ENCODE data around the gene DGKB.

DGKB gene

DNA sequence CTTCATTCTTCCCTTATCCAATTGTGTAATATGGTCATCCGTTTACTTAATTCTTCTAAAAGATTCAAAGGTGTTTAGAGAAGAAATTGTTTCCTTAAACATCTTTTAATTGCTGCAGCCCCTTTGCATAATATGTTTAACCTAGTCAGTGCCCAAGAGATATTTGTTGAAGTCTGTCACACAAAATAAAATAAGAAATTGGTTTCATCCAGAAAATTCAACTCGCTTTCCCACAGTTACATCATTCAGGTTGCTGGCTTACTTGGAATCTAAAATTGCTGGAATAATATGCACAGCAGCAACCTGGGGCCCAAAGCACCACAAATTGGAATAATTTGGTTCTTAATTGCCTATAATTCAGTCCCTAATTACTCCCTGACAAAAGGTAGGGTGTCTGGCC is 758.0 kb downstream of the DGKB start:
- no peaks in the 10 kb centered on the region for H3K27me3 ChIP-seq (ENCODE audit: control insufficient read depth, insufficient read depth, low read length)
- H3K9me3 ChIP-seq (ENCODE audit: control insufficient read depth, low read length): no peaks in the 10 kb centered on the region
- no peaks in the 10 kb centered on the region for H3K36me3 ChIP-seq (ENCODE audit: control insufficient read depth, insufficient read depth, low read length)
- H3K4me1 ChIP-seq (ENCODE audit: control insufficient read depth, insufficient read depth, low read length): no peaks in the 10 kb centered on the region
- H3K9ac ChIP-seq (ENCODE audit: low read length): no peak overlapping the region
- no peak overlapping the region for H3K4me3 ChIP-seq (ENCODE audit: low read length)

GRCh38 chr7:14144109-14144508 is 758.4 kb downstream of the DGKB start:
- Histone ChIP-seq H3K4me1 (ENCODE audit: control insufficient read depth, insufficient read depth, low read length) (no peaks in the 10 kb centered on the region), H3K4me3 (ENCODE audit: low read length) (no peak overlapping the region), H3K9me3 (ENCODE audit: control insufficient read depth, low read length) (no peaks in the 10 kb centered on the region), H3K27me3 (ENCODE audit: control insufficient read depth, insufficient read depth, low read length) (no peaks in the 10 kb centered on the region), H3K36me3 (ENCODE audit: control insufficient read depth, insufficient read depth, low read length) (no peaks in the 10 kb centered on the region), H3K9ac (ENCODE audit: low read length) (no peak overlapping the region)

- Histone ChIP-seq H3K9me3 (ENCODE audit: control insufficient read depth, low read length) (no peaks in the 10 kb centered on the region), H3K36me3 (ENCODE audit: control insufficient read depth, insufficient read depth, low read length) (no peaks in the 10 kb centered on the region), H3K4me3 (ENCODE audit: low read length) (no peak overlapping the region), H3K4me1 (ENCODE audit: control insufficient read depth, insufficient read depth, low read length) (no peaks in the 10 kb centered on the region), H3K9ac (ENCODE audit: low read length) (no peak overlapping the region), H3K27me3 (ENCODE audit: control insufficient read depth, insufficient read depth, low read length) (no peaks in the 10 kb centered on the region)
Observed at GRCh38 chr7:14137676-14138075, 764.9 kb downstream of the DGKB start.

DNA sequence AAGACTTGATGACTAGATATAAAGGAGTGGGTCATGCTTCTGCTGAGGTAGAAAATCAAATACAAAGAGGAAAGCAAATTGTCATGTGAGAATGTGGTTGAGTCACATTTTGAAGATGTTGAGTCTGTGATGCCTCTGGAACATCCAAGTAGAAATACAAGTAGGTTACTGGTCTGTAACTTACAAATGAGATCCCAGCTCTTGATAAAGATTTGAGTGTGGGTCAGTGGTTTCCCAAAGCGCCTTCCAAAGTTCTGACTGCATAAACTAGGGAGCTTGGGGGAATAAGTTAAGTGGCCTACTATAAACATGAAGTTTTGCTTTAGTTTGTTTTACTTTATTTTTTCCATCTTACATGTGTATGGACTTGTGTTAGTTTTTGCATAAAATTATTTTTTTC is 768.8 kb downstream of the DGKB start:
- Histone ChIP-seq H3K27me3 (ENCODE audit: control insufficient read depth, insufficient read depth, low read length) (no peaks in the 10 kb centered on the region), H3K4me1 (ENCODE audit: control insufficient read depth, insufficient read depth, low read length) (no peaks in the 10 kb centered on the region), H3K9ac (ENCODE audit: low read length) (no peak overlapping the region), H3K9me3 (ENCODE audit: control insufficient read depth, low read length) (no peaks in the 10 kb centered on the region), H3K4me3 (ENCODE audit: low read length) (no peak overlapping the region), H3K36me3 (ENCODE audit: control insufficient read depth, insufficient read depth, low read length) (no peaks in the 10 kb centered on the region)

DNA sequence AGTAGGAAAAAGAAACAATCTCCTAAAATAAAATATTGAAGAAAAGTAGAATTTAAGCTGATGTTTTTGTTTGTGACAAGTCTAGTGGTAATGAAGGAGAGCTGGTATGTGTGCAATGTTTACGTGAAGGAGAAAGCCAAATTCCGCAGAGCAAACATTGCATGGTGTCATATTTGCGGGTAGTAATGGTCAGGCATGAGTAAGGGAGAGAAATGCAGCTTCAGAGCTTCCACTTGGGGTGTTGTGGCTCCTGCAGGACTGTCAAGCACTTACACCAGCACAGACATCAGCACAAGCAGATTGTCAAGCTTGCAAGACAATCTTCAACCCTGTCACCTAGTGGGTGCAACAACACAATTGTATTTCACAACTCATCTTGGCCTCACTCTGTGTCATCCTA is 776.6 kb downstream of the DGKB start:
- Histone ChIP-seq H3K36me3 (ENCODE audit: control insufficient read depth, insufficient read depth, low read length) (no peaks in the 10 kb centered on the region), H3K9me3 (ENCODE audit: control insufficient read depth, low read length) (no peaks in the 10 kb centered on the region), H3K4me3 (ENCODE audit: low read length) (no peak overlapping the region), H3K9ac (ENCODE audit: low read length) (no peak overlapping the region), H3K4me1 (ENCODE audit: control insufficient read depth, insufficient read depth, low read length) (no peaks in the 10 kb centered on the region), H3K27me3 (ENCODE audit: control insufficient read depth, insufficient read depth, low read length) (no peaks in the 10 kb centered on the region)

DNA sequence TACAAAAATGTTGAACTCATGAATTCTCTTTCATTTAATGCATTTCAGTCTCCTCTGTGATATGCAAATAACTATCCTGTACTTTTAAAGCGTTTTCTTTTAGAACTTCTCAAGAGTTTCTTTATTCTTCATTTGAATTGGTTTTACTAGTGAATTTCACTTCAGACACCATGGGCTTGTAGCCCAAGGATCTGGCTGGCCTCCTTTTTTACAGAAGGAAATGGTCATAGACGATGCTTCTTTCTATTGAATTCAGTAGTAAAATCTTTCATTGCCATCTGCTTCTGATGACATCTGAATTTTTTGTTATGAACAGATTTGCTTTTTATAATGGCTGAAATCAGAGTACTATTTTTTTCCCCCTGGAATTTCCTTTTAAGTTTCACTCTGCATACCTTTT is 777.8 kb downstream of the DGKB start:
- H3K4me3 ChIP-seq (ENCODE audit: low read length): no peak overlapping the region
- no peaks in the 10 kb centered on the region for H3K36me3 ChIP-seq (ENCODE audit: control insufficient read depth, insufficient read depth, low read length)
- no peaks in the 10 kb centered on the region for H3K27me3 ChIP-seq (ENCODE audit: control insufficient read depth, insufficient read depth, low read length)
- H3K4me1 ChIP-seq (ENCODE audit: control insufficient read depth, insufficient read depth, low read length): no peaks in the 10 kb centered on the region
- H3K9me3 ChIP-seq (ENCODE audit: control insufficient read depth, low read length): no peaks in the 10 kb centered on the region
- no peak overlapping the region for H3K9ac ChIP-seq (ENCODE audit: low read length)

DNA sequence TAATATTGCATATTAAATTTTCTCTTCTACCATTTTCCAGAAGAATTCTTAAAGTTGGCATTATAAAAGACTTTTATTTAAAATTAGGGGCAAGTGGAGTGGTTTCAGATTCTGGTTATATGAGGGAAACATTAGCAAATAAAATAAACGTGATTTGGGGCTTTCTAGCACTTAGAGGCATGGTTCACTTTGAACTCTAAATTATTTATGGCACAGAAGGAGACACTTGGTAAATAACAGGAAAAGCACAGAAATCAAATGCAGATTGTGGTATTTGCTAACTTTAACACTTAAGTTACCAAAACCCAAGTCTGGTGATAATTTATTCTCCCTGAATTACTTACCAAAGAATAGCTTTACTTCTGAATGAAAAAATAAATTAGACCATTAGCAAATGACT is 778.6 kb downstream of the DGKB start:
- no peaks in the 10 kb centered on the region for H3K9me3 ChIP-seq (ENCODE audit: control insufficient read depth, low read length)
- H3K4me3 ChIP-seq (ENCODE audit: low read length): no peak overlapping the region
- H3K4me1 ChIP-seq (ENCODE audit: control insufficient read depth, insufficient read depth, low read length): no peaks in the 10 kb centered on the region
- no peaks in the 10 kb centered on the region for H3K27me3 ChIP-seq (ENCODE audit: control insufficient read depth, insufficient read depth, low read length)
- H3K36me3 ChIP-seq (ENCODE audit: control insufficient read depth, insufficient read depth, low read length): no peaks in the 10 kb centered on the region
- H3K9ac ChIP-seq (ENCODE audit: low read length): no peak overlapping the region

DNA sequence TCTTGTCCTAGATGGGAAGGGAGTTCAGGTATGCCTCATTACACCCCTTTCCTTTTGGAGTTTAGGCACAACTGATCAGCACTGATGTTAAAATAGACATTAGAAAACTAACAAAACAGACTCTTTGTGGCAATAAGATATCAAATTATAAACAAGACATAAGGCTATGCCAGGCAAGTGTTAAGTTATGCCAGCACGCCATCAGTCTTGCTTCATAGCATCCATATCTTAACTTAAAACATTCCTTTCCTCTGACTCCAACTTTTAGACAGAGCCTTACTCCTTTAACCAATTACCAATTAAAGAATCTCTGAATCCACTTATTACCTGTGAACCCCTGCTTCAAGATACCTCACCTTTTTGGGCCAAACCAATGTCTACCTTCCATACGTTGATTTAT is 786.9 kb downstream of the DGKB start:
- no peak overlapping the region for H3K4me3 ChIP-seq (ENCODE audit: low read length)
- H3K9me3 ChIP-seq (ENCODE audit: control insufficient read depth, low read length): no peaks in the 10 kb centered on the region
- H3K9ac ChIP-seq (ENCODE audit: low read length): no peak overlapping the region
- no peaks in the 10 kb centered on the region for H3K36me3 ChIP-seq (ENCODE audit: control insufficient read depth, insufficient read depth, low read length)
- H3K4me1 ChIP-seq (ENCODE audit: control insufficient read depth, insufficient read depth, low read length): no peaks in the 10 kb centered on the region
- no peaks in the 10 kb centered on the region for H3K27me3 ChIP-seq (ENCODE audit: control insufficient read depth, insufficient read depth, low read length)

- no peak overlapping the region for H3K4me3 ChIP-seq (ENCODE audit: low read length)
- H3K4me1 ChIP-seq (ENCODE audit: control insufficient read depth, insufficient read depth, low read length): no peaks in the 10 kb centered on the region
- H3K36me3 ChIP-seq (ENCODE audit: control insufficient read depth, insufficient read depth, low read length): no peaks in the 10 kb centered on the region
- H3K27me3 ChIP-seq (ENCODE audit: control insufficient read depth, insufficient read depth, low read length): no peaks in the 10 kb centered on the region
- no peak overlapping the region for H3K9ac ChIP-seq (ENCODE audit: low read length)
- no peaks in the 10 kb centered on the region for H3K9me3 ChIP-seq (ENCODE audit: control insufficient read depth, low read length)
Observed at GRCh38 chr7:14104861-14105260, 797.7 kb downstream of the DGKB start.

DNA sequence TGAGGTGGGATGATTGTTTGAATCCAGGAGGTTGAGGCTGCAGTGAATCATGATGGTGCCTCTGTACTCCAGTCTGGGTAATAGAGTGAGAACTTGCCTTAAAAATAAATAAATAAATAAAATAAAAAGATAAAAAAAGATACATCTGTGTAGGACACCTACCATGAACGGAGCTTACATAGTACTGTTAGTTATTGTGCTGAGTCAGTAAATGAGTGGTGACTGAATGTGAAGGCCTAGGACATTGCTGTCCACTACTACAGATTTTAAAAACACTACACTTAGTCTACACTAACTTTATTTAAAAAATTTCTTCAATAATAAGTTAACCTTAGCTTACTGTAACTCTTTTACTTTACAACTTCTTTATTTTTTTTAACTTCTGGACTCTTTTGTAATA is 806.4 kb downstream of the DGKB start:
- Histone ChIP-seq H3K9me3 (ENCODE audit: control insufficient read depth, low read length) (no peaks in the 10 kb centered on the region), H3K4me1 (ENCODE audit: control insufficient read depth, insufficient read depth, low read length) (no peaks in the 10 kb centered on the region), H3K36me3 (ENCODE audit: control insufficient read depth, insufficient read depth, low read length) (no peaks in the 10 kb centered on the region), H3K9ac (ENCODE audit: low read length) (no peak overlapping the region), H3K27me3 (ENCODE audit: control insufficient read depth, insufficient read depth, low read length) (no peaks in the 10 kb centered on the region), H3K4me3 (ENCODE audit: low read length) (no peak overlapping the region)

DNA sequence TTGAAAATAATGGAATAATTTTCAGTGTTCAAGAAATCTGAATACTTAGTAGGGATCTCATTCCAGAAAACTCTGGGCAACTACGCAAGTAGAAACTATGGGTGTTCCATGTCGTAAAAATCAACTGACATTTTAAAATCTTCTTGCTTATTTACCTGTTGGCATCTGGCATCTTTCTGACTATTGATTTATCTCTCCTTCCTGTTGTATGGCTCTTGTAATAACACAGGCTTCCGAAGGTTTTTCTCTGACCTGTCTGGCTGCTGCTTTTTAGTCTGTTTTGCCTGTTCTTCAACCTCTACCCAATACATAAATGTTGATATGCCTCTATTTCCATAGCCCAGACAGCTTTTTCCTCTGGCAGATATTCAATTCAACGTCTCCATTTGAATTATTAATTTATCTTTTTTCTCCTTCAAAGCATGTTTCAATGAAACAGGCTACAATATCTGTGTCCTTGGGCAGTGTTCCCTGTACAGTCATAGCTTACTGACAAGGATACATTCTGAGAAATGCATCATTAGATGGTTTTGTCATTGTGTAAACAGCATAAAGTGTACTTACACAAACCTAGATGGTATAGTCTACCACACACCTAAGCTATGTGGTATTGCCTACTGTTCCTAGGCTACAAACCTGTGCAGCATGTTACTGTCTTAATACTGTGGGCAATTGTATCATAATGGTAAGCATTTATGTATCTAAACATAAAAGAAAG is 807.2 kb downstream of the DGKB start:
- H3K36me3 ChIP-seq (ENCODE audit: control insufficient read depth, insufficient read depth, low read length): no peaks in the 10 kb centered on the region
- no peaks in the 10 kb centered on the region for H3K9me3 ChIP-seq (ENCODE audit: control insufficient read depth, low read length)
- H3K4me3 ChIP-seq (ENCODE audit: low read length): no peak overlapping the region
- no peak overlapping the region for H3K9ac ChIP-seq (ENCODE audit: low read length)
- H3K4me1 ChIP-seq (ENCODE audit: control insufficient read depth, insufficient read depth, low read length): no peaks in the 10 kb centered on the region
- H3K27me3 ChIP-seq (ENCODE audit: control insufficient read depth, insufficient read depth, low read length): no peaks in the 10 kb centered on the region
